ENCODE data around the gene CLN6. TPM values are rescaled to one million over a fixed set of nuclear protein-coding genes. Genes with fewer than 3 reads are reported as not detected.

CLN6 gene
- total and polyA plus RNA-seq, 12 donors = 9.2 to 36.6 (median 25.8) TPM

GRCh38 chr15:68274201-68274848 lies 44.8 kb upstream of the CLN6 start:
- H3K27me3 ChIP-seq = no peaks in the 10 kb centered on the region
- H3K36me3 ChIP-seq (replicated peaks in 1 of 2) = no peaks in the 10 kb centered on the region
- TF ChIP-seq, protein P1, sequence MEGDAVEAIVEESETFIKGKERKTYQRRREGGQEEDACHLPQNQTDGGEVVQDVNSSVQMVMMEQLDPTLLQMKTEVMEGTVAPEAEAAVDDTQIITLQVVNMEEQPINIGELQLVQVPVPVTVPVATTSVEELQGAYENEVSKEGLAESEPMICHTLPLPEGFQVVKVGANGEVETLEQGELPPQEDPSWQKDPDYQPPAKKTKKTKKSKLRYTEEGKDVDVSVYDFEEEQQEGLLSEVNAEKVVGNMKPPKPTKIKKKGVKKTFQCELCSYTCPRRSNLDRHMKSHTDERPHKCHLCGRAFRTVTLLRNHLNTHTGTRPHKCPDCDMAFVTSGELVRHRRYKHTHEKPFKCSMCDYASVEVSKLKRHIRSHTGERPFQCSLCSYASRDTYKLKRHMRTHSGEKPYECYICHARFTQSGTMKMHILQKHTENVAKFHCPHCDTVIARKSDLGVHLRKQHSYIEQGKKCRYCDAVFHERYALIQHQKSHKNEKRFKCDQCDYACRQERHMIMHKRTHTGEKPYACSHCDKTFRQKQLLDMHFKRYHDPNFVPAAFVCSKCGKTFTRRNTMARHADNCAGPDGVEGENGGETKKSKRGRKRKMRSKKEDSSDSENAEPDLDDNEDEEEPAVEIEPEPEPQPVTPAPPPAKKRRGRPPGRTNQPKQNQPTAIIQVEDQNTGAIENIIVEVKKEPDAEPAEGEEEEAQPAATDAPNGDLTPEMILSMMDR (IDR thresholded peaks at IDR 0.05) = no peak
- TF ChIP-seq POLR2A (IDR thresholded peaks at IDR 0.05) = no peak
- peak overlapping the region in 1 of 5 donors; percentile 94 for H3K27ac ChIP-seq
- H3K4me1 ChIP-seq (replicated peaks in 1 of 2) = peaks cover 13 to 45% of the 10 kb centered on the region in 2 donors
- WGBS, 4 donors = 70 to 93% (median 87%) methylated on average over 5 of the region's 5 CpGs
- H3K9me3 ChIP-seq (replicated peaks in 1 of 3) = no peaks in the 10 kb centered on the region
- H3K4me3 ChIP-seq = no peak overlapping the region
- intact Hi-C loops (cut with DNase I) = no loop called here
- no peak for DNase-seq

GRCh38 chr15:68272721-68273271 lies 43.3 kb upstream of the CLN6 start:
- Histone ChIP-seq H3K27me3 (no peaks in the 10 kb centered on the region), H3K4me3 (no peak overlapping the region), H3K9me3 (replicated peaks in 1 of 3) (no peaks in the 10 kb centered on the region), H3K36me3 (replicated peaks in 1 of 2) (no peaks in the 10 kb centered on the region), H3K4me1 (replicated peaks in 1 of 2) (peaks cover 9 to 39% of the 10 kb centered on the region in 2 donors), H3K27ac (peak overlapping the region in 4 of 5 donors; percentile 85 to 94 (median 88))
- 60 to 89% (median 75%) methylated on average over 1 of the region's 1 CpG for WGBS, 4 donors
- DNase-seq = no peak
- intact Hi-C loops (cut with DNase I) = no loop called here
- TF ChIP-seq, protein P1 (IDR thresholded peaks at IDR 0.05) = no peak
- no peak for TF ChIP-seq POLR2A (IDR thresholded peaks at IDR 0.05)

GRCh38 chr15:68271854-68272471 lies 42.4 kb upstream of the CLN6 start:
- Histone ChIP-seq H3K27ac (peak overlapping the region in 4 of 5 donors; percentile 85 to 94 (median 88)), H3K4me1 (replicated peaks in 1 of 2) (peaks cover 9 to 38% of the 10 kb centered on the region in 2 donors)
- WGBS, 4 donors = 18 to 25% (median 23%) methylated on average over 8 to 11 of the region's 11 CpGs

DNA sequence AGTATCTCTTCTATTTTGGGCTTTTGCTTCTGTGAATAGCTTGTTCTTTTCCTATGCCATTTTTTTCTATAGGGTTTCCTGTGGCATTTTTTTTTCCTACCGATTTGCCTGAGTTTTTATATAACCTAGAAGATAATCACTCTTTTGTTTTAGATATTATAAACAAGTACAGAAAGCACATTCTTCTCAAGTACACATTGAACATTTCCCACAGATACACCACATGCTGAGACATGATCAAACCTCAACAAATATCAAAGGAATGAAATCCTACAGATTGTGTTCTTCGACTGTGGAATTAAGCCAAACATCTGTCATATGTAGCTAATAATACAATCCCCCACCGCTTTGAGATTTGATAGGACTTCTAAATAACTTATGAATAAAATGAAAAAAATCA lies 38.9 kb upstream of the CLN6 start:
- DNase-seq = no peak
- H3K4me1 ChIP-seq (replicated peaks in 1 of 2) = peaks cover 9 to 26% of the 10 kb centered on the region in 2 donors
- no peak for TF ChIP-seq POLR2A (IDR thresholded peaks at IDR 0.05)
- TF ChIP-seq, protein P1 (IDR thresholded peaks at IDR 0.05) = no peak
- WGBS, 4 donors = 51 to 58% (median 54%) methylated on average over 3 of the region's 3 CpGs
- intact Hi-C loops (cut with DNase I) = no loop called here
- H3K9me3 ChIP-seq (replicated peaks in 1 of 3) = no peaks in the 10 kb centered on the region
- H3K27me3 ChIP-seq = no peaks in the 10 kb centered on the region
- H3K4me3 ChIP-seq = no peak overlapping the region
- H3K36me3 ChIP-seq (replicated peaks in 1 of 2) = no peaks in the 10 kb centered on the region
- H3K27ac ChIP-seq = no peak overlapping the region

More at GRCh38 chr15:68271854-68272471, 42.4 kb upstream of the CLN6 start:
- Histone ChIP-seq H3K27me3 (no peaks in the 10 kb centered on the region), H3K4me3 (peak overlapping the region in 1 of 4 donors; percentile 25), H3K36me3 (replicated peaks in 1 of 2) (no peaks in the 10 kb centered on the region), H3K9me3 (replicated peaks in 1 of 3) (no peaks in the 10 kb centered on the region)
- TF ChIP-seq, protein P1 (IDR thresholded peaks at IDR 0.05) = no peak
- peak; percentile 39 to 84 for TF ChIP-seq POLR2A (IDR thresholded peaks at IDR 0.05)
- DNase-seq = peak; percentile 69 to 90 (median 84)
- intact Hi-C loops (cut with DNase I) = no loop called here

Measured in adrenal gland (tissue), 12 donors.